Coronary artery (tissue), 2 donors: ENCODE measurements around the gene DSG3.

ENCODE experiments used
- DNase-seq: peaks from one replicate; pipeline ENCODE4 v3.0.0-alpha.2; 2017; ENCODE audit warnings: low spot score
- H3K27ac ChIP-seq, 2 donors: fragments of 200-600 bp; sonication (generic); one replicate each; pipeline ENCODE4 v1.5.1; 2016 to 2019
- H3K4me3 ChIP-seq: fragments of 200-600 bp; sonication (generic); 2 replicates; pipeline ENCODE4 v1.5.1; 2016; ENCODE audit warnings: mild to moderate bottlenecking, moderate library complexity
- TF ChIP-seq, protein P1 (sequence below): fragments of 200-600 bp; sonication (generic); IDR thresholded peaks from one replicate; pipeline ENCODE4 v1.5.1; 2019; ENCODE audit warnings: antibody characterized with exemption

The DSG3 gene

GRCh38 chr18:31478688-31479087 is 31.1 kb downstream of the DSG3 start:
- no peak for DNase-seq
- H3K27ac ChIP-seq: no peak overlapping the region
- TF ChIP-seq, protein P1, sequence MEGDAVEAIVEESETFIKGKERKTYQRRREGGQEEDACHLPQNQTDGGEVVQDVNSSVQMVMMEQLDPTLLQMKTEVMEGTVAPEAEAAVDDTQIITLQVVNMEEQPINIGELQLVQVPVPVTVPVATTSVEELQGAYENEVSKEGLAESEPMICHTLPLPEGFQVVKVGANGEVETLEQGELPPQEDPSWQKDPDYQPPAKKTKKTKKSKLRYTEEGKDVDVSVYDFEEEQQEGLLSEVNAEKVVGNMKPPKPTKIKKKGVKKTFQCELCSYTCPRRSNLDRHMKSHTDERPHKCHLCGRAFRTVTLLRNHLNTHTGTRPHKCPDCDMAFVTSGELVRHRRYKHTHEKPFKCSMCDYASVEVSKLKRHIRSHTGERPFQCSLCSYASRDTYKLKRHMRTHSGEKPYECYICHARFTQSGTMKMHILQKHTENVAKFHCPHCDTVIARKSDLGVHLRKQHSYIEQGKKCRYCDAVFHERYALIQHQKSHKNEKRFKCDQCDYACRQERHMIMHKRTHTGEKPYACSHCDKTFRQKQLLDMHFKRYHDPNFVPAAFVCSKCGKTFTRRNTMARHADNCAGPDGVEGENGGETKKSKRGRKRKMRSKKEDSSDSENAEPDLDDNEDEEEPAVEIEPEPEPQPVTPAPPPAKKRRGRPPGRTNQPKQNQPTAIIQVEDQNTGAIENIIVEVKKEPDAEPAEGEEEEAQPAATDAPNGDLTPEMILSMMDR: no peak
- no peak overlapping the region for H3K4me3 ChIP-seq

- Histone ChIP-seq H3K4me3 (no peak overlapping the region), H3K27ac (no peak overlapping the region)
- DNase-seq: no peak
- TF ChIP-seq, protein P1: no peak
Observed at GRCh38 chr18:31482051-31482450, 34.5 kb downstream of the DSG3 start.

- TF ChIP-seq, protein P1: no peak
- H3K27ac ChIP-seq: no peak overlapping the region
- H3K4me3 ChIP-seq: no peak overlapping the region
- DNase-seq: no peak
Observed at GRCh38 chr18:31483396-31483795, 35.9 kb downstream of the DSG3 start.

GRCh38 chr18:31484461-31484860 is 36.9 kb downstream of the DSG3 start:
- TF ChIP-seq, protein P1: no peak

DNA sequence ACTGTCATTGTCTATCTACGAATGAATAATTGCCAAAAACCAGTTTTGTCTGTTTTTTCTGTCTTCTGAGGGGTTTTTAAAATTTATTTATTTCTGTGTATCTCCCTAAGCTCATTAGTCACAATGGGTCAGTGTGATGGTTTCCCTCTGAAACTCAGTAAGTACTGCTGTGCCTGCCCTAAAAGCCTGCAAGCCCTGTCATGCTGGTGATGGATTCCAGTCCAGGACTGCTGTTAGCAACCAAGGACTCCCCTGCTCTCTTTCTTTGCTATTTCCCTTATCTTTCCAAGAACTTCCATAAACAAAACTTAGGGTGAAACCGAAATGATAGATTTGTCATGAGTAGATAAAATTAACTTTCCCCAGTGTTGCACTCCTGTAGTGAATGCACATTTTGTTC is 38.6 kb downstream of the DSG3 start:
- TF ChIP-seq, protein P1: no peak
- no peak overlapping the region for H3K27ac ChIP-seq
- no peak for DNase-seq
- H3K4me3 ChIP-seq: no peak overlapping the region

More at GRCh38 chr18:31484461-31484860, 36.9 kb downstream of the DSG3 start:
- H3K27ac ChIP-seq: no peak overlapping the region
- DNase-seq: no peak
- H3K4me3 ChIP-seq: no peak overlapping the region

DNA sequence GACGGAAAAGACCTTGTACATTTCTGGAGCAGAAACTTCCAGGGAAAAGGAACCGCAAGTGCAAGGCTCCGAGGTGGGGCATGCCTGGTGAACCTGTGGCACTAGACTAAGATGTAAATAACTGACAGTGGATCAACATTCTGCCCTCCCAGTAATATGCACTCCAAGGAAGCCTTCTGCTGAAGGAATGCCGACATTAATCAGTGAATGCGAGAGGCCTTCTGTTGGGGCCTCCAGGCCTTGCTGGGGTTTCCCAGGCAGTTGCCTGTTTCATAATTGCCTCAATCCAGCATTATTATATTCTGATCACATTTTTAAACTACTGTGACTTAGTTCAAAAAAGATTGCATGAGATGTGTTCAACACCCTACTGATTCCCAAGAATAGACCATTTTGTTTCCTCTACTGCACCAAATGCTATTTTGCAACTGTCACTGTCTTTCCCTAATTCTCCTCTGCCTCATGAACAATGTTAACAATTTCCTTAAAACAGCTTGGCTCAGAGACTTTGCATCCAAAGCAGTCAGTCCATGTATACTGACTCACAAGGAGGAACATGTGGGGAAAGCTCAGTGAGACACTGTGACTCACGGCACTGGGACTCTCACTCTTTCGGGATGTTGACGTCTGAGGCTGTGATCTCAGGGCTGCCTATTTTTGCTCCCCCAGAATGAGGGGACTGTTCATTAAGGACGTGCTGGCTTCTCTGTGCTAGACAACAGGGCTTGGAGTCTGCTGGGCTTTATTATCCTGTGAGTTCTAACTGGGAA is 39.9 kb downstream of the DSG3 start:
- Histone ChIP-seq H3K4me3 (no peak overlapping the region), H3K27ac (no peak overlapping the region)
- TF ChIP-seq, protein P1: no peak
- DNase-seq: no peak

DNA sequence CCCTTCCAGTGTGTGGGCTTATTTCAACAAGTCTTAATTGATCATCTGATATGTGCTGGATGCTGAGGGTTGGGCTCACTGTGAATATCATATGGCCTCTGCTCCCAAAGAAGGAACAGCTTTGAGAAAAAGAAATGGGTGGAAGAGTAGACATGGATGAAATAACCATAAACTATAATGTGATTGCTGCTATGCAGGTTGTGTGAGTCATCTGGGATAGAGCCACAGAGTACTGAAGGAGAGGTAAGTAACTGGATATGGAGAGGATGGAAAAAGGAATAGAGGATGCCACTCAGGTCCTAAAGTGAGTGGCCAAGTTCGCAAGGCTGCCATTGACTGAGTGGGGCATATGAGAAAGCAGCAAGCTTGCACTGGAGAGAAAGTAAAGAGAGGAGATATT is 41.8 kb downstream of the DSG3 start:
- TF ChIP-seq, protein P1: no peak
- H3K27ac ChIP-seq: no peak overlapping the region
- DNase-seq: no peak

More for the DNA sequence above, 41.8 kb downstream of the DSG3 start:
- no peak overlapping the region for H3K4me3 ChIP-seq
